H9 (cell line): Measurements from ENCODE around the gene ADAMTS16. TPM values are rescaled to one million over a fixed set of nuclear protein-coding genes. Genes with fewer than 3 reads are reported as not detected.

Experiments used
- DNase-seq: peaks from one replicate; pipeline ENCODE4 v3.0.0-alpha.2; 2017
- H2AFZ ChIP-seq: one replicate; pipeline ENCODE4 v1.6.1; 2013; ENCODE audit warnings: mild to moderate bottlenecking, low read length, control low read depth, moderate library complexity
- H2AK5ac ChIP-seq: 2 replicates; pipeline ENCODE4 v1.6.1; 2013; ENCODE audit warnings: low read length, control low read depth, mixed read lengths; ENCODE audit not compliant: insufficient read length
- H2BK120ac ChIP-seq: one replicate; pipeline ENCODE4 v1.6.1; 2013; ENCODE audit warnings: low read depth, mild to moderate bottlenecking, low read length, control low read depth, inconsistent platforms; ENCODE audit not compliant: poor library complexity, severe bottlenecking
- H2BK12ac ChIP-seq: 2 replicates; pipeline ENCODE4 v1.6.1; 2013; ENCODE audit warnings: low read length, control low read depth, mixed read lengths, low read depth; ENCODE audit not compliant: insufficient read length
- H2BK15ac ChIP-seq: 2 replicates; pipeline ENCODE4 v1.6.1; 2013; ENCODE audit warnings: low read depth, low read length, control low read depth
- H2BK20ac ChIP-seq: one replicate; pipeline ENCODE4 v1.6.1; 2013; ENCODE audit warnings: low read depth, mild to moderate bottlenecking, low read length, control low read depth, inconsistent platforms; ENCODE audit not compliant: poor library complexity, severe bottlenecking
- H2BK5ac ChIP-seq: 2 replicates; pipeline ENCODE4 v1.6.1; 2013; ENCODE audit warnings: low read length, control low read depth, mixed read lengths; ENCODE audit not compliant: insufficient read length
- H3K14ac ChIP-seq: 2 replicates; pipeline ENCODE4 v1.6.1; 2013; ENCODE audit warnings: low read length, control low read depth; ENCODE audit not compliant: insufficient read depth
- H3K18ac ChIP-seq: 2 replicates; pipeline ENCODE4 v1.6.1; 2013; ENCODE audit warnings: low read depth, mild to moderate bottlenecking, mixed read lengths, low read length, control low read depth; ENCODE audit not compliant: insufficient read length
- H3K23ac ChIP-seq: 2 replicates; pipeline ENCODE4 v1.6.1; 2013; ENCODE audit warnings: low read length, control low read depth, mixed read lengths, low read depth; ENCODE audit not compliant: insufficient read length
- H3K23me2 ChIP-seq: 2 replicates; pipeline ENCODE4 v1.6.1; 2013; ENCODE audit warnings: low read depth, mild to moderate bottlenecking, mixed read lengths, low read length, control low read depth; ENCODE audit not compliant: insufficient read length, poor library complexity, severe bottlenecking
- H3K27ac ChIP-seq: 2 replicates; pipeline ENCODE4 v1.5.1; 2013; ENCODE audit warnings: low read length, control low read depth, mixed read lengths, low read depth; ENCODE audit not compliant: insufficient read length
- H3K27me3 ChIP-seq: 2 replicates; pipeline ENCODE4 v1.6.1; 2013; ENCODE audit warnings: low read length, control low read depth, inconsistent platforms; ENCODE audit not compliant: insufficient read depth
- H3K4ac ChIP-seq: 2 replicates; pipeline ENCODE4 v1.6.1; 2013; ENCODE audit warnings: low read depth, mild to moderate bottlenecking, control low read depth, inconsistent platforms, low read length, moderate library complexity
- H3K4me1 ChIP-seq: 2 replicates; pipeline ENCODE4 v1.6.1; 2013; ENCODE audit warnings: low read length, control low read depth, inconsistent platforms; ENCODE audit not compliant: insufficient read depth
- H3K4me2 ChIP-seq: 2 replicates; pipeline ENCODE4 v1.6.1; 2013; ENCODE audit warnings: low read length, control low read depth, mixed read lengths; ENCODE audit not compliant: insufficient read length, insufficient read depth
- H3K56ac ChIP-seq: 2 replicates; pipeline ENCODE4 v1.6.1; 2013; ENCODE audit warnings: low read depth, mild to moderate bottlenecking, mixed read lengths, low read length, control low read depth; ENCODE audit not compliant: insufficient read length
- H3K79me1 ChIP-seq: 2 replicates; pipeline ENCODE4 v1.6.1; 2013; ENCODE audit warnings: low read depth, mild to moderate bottlenecking, moderate library complexity, low read length, control low read depth, inconsistent platforms; ENCODE audit not compliant: insufficient read depth, poor library complexity, severe bottlenecking
- H3K79me2 ChIP-seq: 2 replicates; pipeline ENCODE4 v1.6.1; 2013; ENCODE audit warnings: low read length, control low read depth, inconsistent platforms; ENCODE audit not compliant: insufficient read depth
- H3K9ac ChIP-seq: 2 replicates; pipeline ENCODE4 v1.6.1; 2013; ENCODE audit warnings: low read length, control low read depth, mixed read lengths; ENCODE audit not compliant: insufficient read length; ENCODE audit errors: extremely low read depth
- H3K9me3 ChIP-seq: one replicate; pipeline ENCODE4 v1.6.1; 2013; ENCODE audit warnings: low read depth, low read length, inconsistent platforms; ENCODE audit not compliant: control insufficient read depth
- H3T11ph ChIP-seq: one replicate; pipeline ENCODE4 v1.6.1; 2013; ENCODE audit warnings: mild to moderate bottlenecking, low read length, control low read depth, inconsistent platforms
- H4K20me1 ChIP-seq: one replicate; pipeline ENCODE4 v1.6.1; 2013; ENCODE audit not compliant: control insufficient read depth, insufficient read length, insufficient read depth
- H4K5ac ChIP-seq: 2 replicates; pipeline ENCODE4 v1.6.1; 2013; ENCODE audit warnings: low read depth, mild to moderate bottlenecking, mixed read lengths, low read length, control low read depth; ENCODE audit not compliant: insufficient read length
- H4K8ac ChIP-seq: replicated peaks from 2 replicates; pipeline ENCODE4 v1.6.1; 2013; ENCODE audit warnings: low read length, control low read depth, mixed read lengths, low read depth; ENCODE audit not compliant: insufficient read length
- H4K91ac ChIP-seq: 2 replicates; pipeline ENCODE4 v1.6.1; 2013; ENCODE audit warnings: low read depth, mild to moderate bottlenecking, moderate library complexity, mixed read lengths, low read length, control low read depth; ENCODE audit not compliant: insufficient read length
- H3K27ac Mint-ChIP-seq, 3 experiments: 2 replicates in 2 of 3; 3 replicates in 1 of 3; pipeline ENCODE4 v1.8.0; 2020 to 2021; ENCODE audit warnings: mixed read lengths in 3 of 3, mild to moderate bottlenecking in 1 of 3, moderate library complexity in 1 of 3
- H3K27me3 Mint-ChIP-seq: 2 replicates; pipeline ENCODE4 v1.8.0; 2021; ENCODE audit warnings: low read depth, mild to moderate bottlenecking, moderate library complexity, mixed read lengths
- H3K36me3 Mint-ChIP-seq, 3 experiments: 2 replicates in 2 of 3; 3 replicates in 1 of 3; pipeline ENCODE4 v1.8.0; 2020 to 2021; ENCODE audit warnings: low read depth in 3 of 3, mixed read lengths in 3 of 3; ENCODE audit not compliant: insufficient read depth in 1 of 3
- H3K4me1 Mint-ChIP-seq, 2 experiments: 2 replicates each; pipeline ENCODE4 v1.8.0; 2020; ENCODE audit warnings: mixed read lengths in 2 of 2
- H3K4me3 Mint-ChIP-seq, 2 experiments: 2 replicates in 1 of 2; 3 replicates in 1 of 2; pipeline ENCODE4 v1.8.0; 2020 to 2021; ENCODE audit warnings: mild to moderate bottlenecking in 2 of 2, mixed read lengths in 2 of 2, moderate library complexity in 1 of 2
- H3K9me3 Mint-ChIP-seq, 2 experiments: 2 replicates in 1 of 2; 3 replicates in 1 of 2; pipeline ENCODE4 v1.8.0; 2020; ENCODE audit warnings: mild to moderate bottlenecking in 2 of 2, mixed read lengths in 2 of 2, moderate library complexity in 1 of 2
- CTCF ChIP-seq: fragments of 200-600 bp; sonication (generic); conservative IDR thresholded peaks from 3 replicates; pipeline ENCODE4 v1.8.0; 2021; ENCODE audit warnings: antibody characterized with exemption, mild to moderate bottlenecking
- WGBS: extraction: QIAGEN DNeasy Blood & Tissue Kit; methylation state at CpG from one replicate; pipeline ENCODE4 v1.1.7; 2013; ENCODE audit warnings: missing lambda C conversion rate, low lambda C conversion rate, mixed read lengths; ENCODE audit not compliant: insufficient read length; ENCODE audit errors: extremely low coverage; 5-methylcytosine and 5-hydroxymethylcytosine counted together
- total RNA-seq: library from RNA; stranded (reverse); gene quantifications from 2 replicates; pipeline ENCODE4 v1.2.1, GENCODE V29; 2021

Gene ADAMTS16
- total RNA-seq, 1 experiment from 2014 or later, result 4.5 TPM

- peaks cover 4% of the 10 kb centered on the region for H4K20me1 ChIP-seq
- H3K79me1 ChIP-seq, result no peaks in the 10 kb centered on the region
- no peak overlapping the region for H2BK20ac ChIP-seq
- no peak overlapping the region for H4K5ac ChIP-seq
- no peak for TF ChIP-seq CTCF
- DNase-seq, result no peak
- no peak overlapping the region for H3T11ph ChIP-seq
- no peaks in the 10 kb centered on the region for H3K27me3 ChIP-seq
- H2AK5ac ChIP-seq, result no peak overlapping the region
- Mint-ChIP-seq H3K36me3 (peaks cover 0 to 6% (median 5%) of the 10 kb centered on the region in 3 experiments; a peak in 2 of 7 replicates), H3K9me3 (peaks cover 0 to 4% of the 10 kb centered on the region in 2 experiments; a peak in 3 of 5 replicates), H3K27me3 (no peaks in the 10 kb centered on the region; the same call in none of the 2 replicates), H3K4me3 (no peak overlapping the region), H3K27ac (no peak overlapping the region), H3K4me1 (peaks cover 15 to 20% of the 10 kb centered on the region in 2 experiments)
- no peak overlapping the region for H4K91ac ChIP-seq
- no peak overlapping the region for H2BK12ac ChIP-seq
- WGBS, result no CpG with 5 or more reads among the region's 18 CpGs
- H3K9ac ChIP-seq, result no peak overlapping the region
- peak overlapping the region; percentile 25; the same call in 1 of the 2 replicates for H3K14ac ChIP-seq
- no peak overlapping the region for H3K23ac ChIP-seq
- no peak overlapping the region for H2AFZ ChIP-seq
- H3K4me2 ChIP-seq, result no peak overlapping the region
- H3K79me2 ChIP-seq, result no peaks in the 10 kb centered on the region
- peaks cover 3% of the 10 kb centered on the region; the same call in 1 of the 2 replicates for H3K4me1 ChIP-seq
- no peak overlapping the region for H4K8ac ChIP-seq
- no peak overlapping the region for H3K27ac ChIP-seq
- no peaks in the 10 kb centered on the region for H3K9me3 ChIP-seq
- H3K18ac ChIP-seq, result no peak overlapping the region
- no peak overlapping the region for H2BK5ac ChIP-seq
- H2BK120ac ChIP-seq, result no peak overlapping the region
- H2BK15ac ChIP-seq, result no peak overlapping the region
- no peak overlapping the region for H3K4ac ChIP-seq
- H3K23me2 ChIP-seq, result no peaks in the 10 kb centered on the region
- H3K56ac ChIP-seq, result no peak overlapping the region
These were observed 178.5 kb downstream of the ADAMTS16 start for GRCh38 chr5:5318426-5319190.
